Heart right ventricle (tissue), 16 donors: Measurements from ENCODE around the gene NWD2. TPM values are rescaled to one million over a fixed set of nuclear protein-coding genes. Genes with fewer than 3 reads are reported as not detected.

Experiments used
- ATAC-seq, 8 donors: fragments of 200-7000 bp; cut with Tn5 transposase; one replicate each; pipeline ENCODE4 v1.9.1; 2020; ENCODE audit warnings: mild to moderate bottlenecking in 8 of 8, moderate library complexity in 8 of 8, moderate number of reproducible peaks in 1 of 8
- DNase-seq, 2 donors: peaks; one replicate each; pipeline ENCODE4 v3.0.0-alpha.2; 2020
- H3K27ac ChIP-seq, 10 donors: fragments of 200-600 bp; sonication (generic) in 2 of 10; one replicate each; pipeline versions ENCODE4 v1.5.0 to v1.8.0; 2020 to 2022; ENCODE audit warnings: mild to moderate bottlenecking in 3 of 10
- H3K27me3 ChIP-seq, 7 donors: fragments of 200-600 bp; one replicate each; pipeline ENCODE4 v1.8.0; 2021 to 2022; ENCODE audit warnings: mild to moderate bottlenecking in 2 of 7
- H3K36me3 ChIP-seq, 9 donors: fragments of 200-600 bp; sonication (generic) in 1 of 9; one replicate each; pipeline versions ENCODE4 v1.5.0 to v1.8.0; 2020 to 2022; ENCODE audit warnings: mild to moderate bottlenecking in 2 of 9
- H3K4me1 ChIP-seq, 9 donors: fragments of 200-600 bp; sonication (generic) in 1 of 9; one replicate each; pipeline versions ENCODE4 v1.5.0 to v1.8.0; 2020 to 2022; ENCODE audit warnings: mild to moderate bottlenecking in 4 of 9
- H3K4me3 ChIP-seq, 10 donors: fragments of 200-600 bp; sonication (generic) in 2 of 10; one replicate each; pipeline versions ENCODE4 v1.5.0 to v1.8.0; 2020 to 2022; ENCODE audit warnings: mild to moderate bottlenecking in 7 of 10, moderate library complexity in 2 of 10
- H3K9me3 ChIP-seq, 11 donors: fragments of 200-600 bp in 10 of 11; sonication (generic) in 2 of 11; one replicate each; pipeline versions ENCODE4 v1.5.0 to v1.8.0; 2013 to 2022; ENCODE audit warnings: mild to moderate bottlenecking in 2 of 11, control low read depth in 1 of 11, moderate library complexity in 1 of 11
- WGBS, 2 donors: extraction: QIAGEN DNeasy Blood & Tissue Kit; methylation state at CpG; one replicate each; pipeline ENCODE4 v1.1.7; 2013; ENCODE audit warnings: inconsistent platforms in 1 of 2; 5-methylcytosine and 5-hydroxymethylcytosine counted together
- intact Hi-C, 10 donors: fragments of 100-400 bp; cut with DNase I; formaldehyde crosslinking; loops; one replicate each; pipeline versions ENCODE4 v1.11.1 to v1.14.2; 2022
- polyA plus RNA-seq, 2 donors: library from polyadenylated mRNA; stranded (reverse); fragments of 200-250 nt; gene quantifications; one replicate each; pipeline ENCODE4 v1.2.3, GENCODE V29; 2013
- total RNA-seq, 10 donors: library from RNA; stranded (reverse); fragmentation: NEBNext Ultra II Directional in 3 of 10; extraction: Animal tissue kit (Norgen Biotek cat#: 25700) in 3 of 10; gene quantifications; one replicate each; pipeline versions ENCODE4 v1.2.1 to v1.2.4, GENCODE V29; 2021 to 2023
- TF ChIP-seq, protein P1 (sequence below), 9 donors: fragments of 200-600 bp; sonication (generic) in 2 of 9; IDR thresholded peaks; one replicate each; pipeline versions ENCODE4 v1.5.0 to v1.8.0; 2021 to 2022; ENCODE audit warnings: antibody characterized with exemption in 9 of 9, mild to moderate bottlenecking in 5 of 9, moderate library complexity in 1 of 9
- donor health status: Arrhythmogenic right ventricular cardiomyopathy.
- donor health status: ischemic (EF 13 %, LVEDD 7.1; RV severe dilation, severe dysfunction).
- donor health status: healthy with polysubstance abuse.
- donor health status: DM: no; HTN: yes; CAD: no.
- donor health status: DM: no; HTN: no; CAD: no.
- donor health status: ischemic (EF 25% LVEDD 6.9; RV normal size, moderate dysfunction).
- donor health status: ischemic (EF 25% LVEDD 5.7; RV mildly dilated, moderate dysfunction).
- donor health status: healthy.
- donor health status: DM: yes; HTN: yes; CAD: no.
- donor health status: Ischemic cardiomyopathy.
- donor health status: ischemic (EF 35%, LVEDD 5.7; RV mildly dilated, moderate dysfunction).
- donor health status: nonischemic (EF 11% LVEDD 7.7; RV severe dilation, severe dysfunction).
- donor health status: DM: yes; HTN: yes; CAD: no.
- donor health status: PGD.
- donor health status: ischemic (EF 29% LVEDD 5.4; RV normal size, mild dysfunction).
- donor health status: nonischemic (EF 23%, LVEDD 6.1; RV moderate dilation, normal function).

NWD2 gene
- total and polyA plus RNA-seq, 12 donors: 0.02 to 0.37 (median 0.04) TPM; not detected in 7

DNA sequence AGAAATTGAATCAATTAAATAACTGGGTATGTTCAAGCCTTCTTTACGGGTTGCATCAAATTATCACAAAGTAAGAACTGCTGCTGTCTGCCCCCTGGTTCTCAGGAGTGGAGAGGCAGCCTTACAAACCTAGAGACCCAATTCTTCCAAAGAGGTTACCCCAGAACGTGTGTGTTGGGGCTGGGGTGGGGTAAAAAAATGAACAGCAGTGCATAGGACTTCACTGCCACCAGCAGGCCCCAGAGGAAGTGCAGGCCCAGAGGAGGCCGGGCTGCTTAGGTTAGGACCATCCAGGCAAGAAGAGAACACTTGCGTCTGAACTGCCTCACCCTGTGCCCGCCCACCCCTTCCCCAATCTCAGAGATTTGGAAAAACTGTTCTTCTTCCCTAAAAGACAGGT, 1.5 kb upstream of the NWD2 start:
- ATAC-seq (peak in 1 of 8 donors; percentile 50), DNase-seq (no peak)
- Histone ChIP-seq H3K27me3 (peaks cover 9 to 88% (median 61%) of the 10 kb centered on the region in 7 donors), H3K4me3 (no peak overlapping the region), H3K9me3 (no peaks in the 10 kb centered on the region), H3K27ac (no peak overlapping the region), H3K4me1 (peaks cover 0 to 11% (median 5%) of the 10 kb centered on the region in 9 donors), H3K36me3 (no peaks in the 10 kb centered on the region)
- intact Hi-C loops: no loop called here
- 38 to 40% methylated on average over 5 of the region's 5 CpGs for WGBS, 2 donors
- TF ChIP-seq, protein P1, sequence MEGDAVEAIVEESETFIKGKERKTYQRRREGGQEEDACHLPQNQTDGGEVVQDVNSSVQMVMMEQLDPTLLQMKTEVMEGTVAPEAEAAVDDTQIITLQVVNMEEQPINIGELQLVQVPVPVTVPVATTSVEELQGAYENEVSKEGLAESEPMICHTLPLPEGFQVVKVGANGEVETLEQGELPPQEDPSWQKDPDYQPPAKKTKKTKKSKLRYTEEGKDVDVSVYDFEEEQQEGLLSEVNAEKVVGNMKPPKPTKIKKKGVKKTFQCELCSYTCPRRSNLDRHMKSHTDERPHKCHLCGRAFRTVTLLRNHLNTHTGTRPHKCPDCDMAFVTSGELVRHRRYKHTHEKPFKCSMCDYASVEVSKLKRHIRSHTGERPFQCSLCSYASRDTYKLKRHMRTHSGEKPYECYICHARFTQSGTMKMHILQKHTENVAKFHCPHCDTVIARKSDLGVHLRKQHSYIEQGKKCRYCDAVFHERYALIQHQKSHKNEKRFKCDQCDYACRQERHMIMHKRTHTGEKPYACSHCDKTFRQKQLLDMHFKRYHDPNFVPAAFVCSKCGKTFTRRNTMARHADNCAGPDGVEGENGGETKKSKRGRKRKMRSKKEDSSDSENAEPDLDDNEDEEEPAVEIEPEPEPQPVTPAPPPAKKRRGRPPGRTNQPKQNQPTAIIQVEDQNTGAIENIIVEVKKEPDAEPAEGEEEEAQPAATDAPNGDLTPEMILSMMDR (IDR thresholded peaks at IDR 0.05): no peak

DNA sequence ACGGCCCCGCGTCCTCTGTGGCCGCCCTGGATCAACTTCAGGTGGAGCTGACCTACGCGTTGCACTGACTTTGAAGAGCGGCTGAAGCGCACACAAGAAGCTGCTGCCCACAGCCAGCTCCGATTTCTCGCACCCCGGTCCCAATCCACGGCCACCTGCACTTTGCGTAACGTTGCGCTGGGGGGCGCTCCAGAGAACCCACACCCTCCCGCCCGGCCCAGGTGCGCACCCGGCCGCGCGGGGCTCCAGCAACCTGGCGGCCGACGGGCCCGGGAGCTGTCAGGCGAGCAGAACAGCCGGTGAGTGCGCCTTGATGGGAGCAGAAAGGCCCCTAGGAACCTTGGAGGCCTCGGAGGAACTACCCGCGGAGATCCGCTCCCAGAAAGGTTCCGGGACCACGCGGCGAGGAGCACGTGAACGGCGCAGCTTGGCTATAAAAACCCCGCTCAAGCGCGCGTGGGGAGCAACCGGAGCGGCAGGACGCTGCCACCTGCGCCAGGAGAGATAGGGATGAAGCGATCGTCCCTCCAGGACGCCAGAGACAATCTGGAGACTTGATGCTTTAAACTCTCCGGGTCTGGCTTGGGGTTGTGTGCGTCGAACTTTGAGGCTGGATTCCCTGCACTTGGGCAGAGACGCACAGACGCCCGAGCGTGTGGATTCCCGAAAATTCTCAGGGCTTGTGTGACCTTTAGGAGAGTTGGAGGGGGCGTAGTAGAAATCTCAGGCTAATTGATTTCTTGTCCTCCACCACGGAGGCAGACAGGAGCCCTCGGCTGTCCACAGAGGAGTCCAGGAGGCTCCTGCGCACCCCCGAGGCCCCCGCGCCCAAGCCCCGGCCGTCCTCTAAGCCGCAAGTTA, 591 bp upstream of the NWD2 start:
- DNase-seq: peak in 1 of 2 donors; percentile 6
- intact Hi-C loops: no loop called here
- Histone ChIP-seq H3K4me3 (peak overlapping the region in 4 of 10 donors; percentile 17 to 34 (median 24)), H3K4me1 (peaks cover 0 to 11% (median 5%) of the 10 kb centered on the region in 9 donors), H3K27ac (no peak overlapping the region), H3K27me3 (peaks cover 9 to 90% (median 65%) of the 10 kb centered on the region in 7 donors), H3K9me3 (no peaks in the 10 kb centered on the region), H3K36me3 (no peaks in the 10 kb centered on the region)
- no peak for ATAC-seq
- whole genome bisulfite sequencing, 2 donors: 2 to 3% methylated on average over 70 of the region's 70 CpGs
- TF ChIP-seq, protein P1 (IDR thresholded peaks at IDR 0.05): no peak

- peaks cover 0 to 11% (median 5%) of the 10 kb centered on the region in 9 donors for H3K4me1 ChIP-seq
- no peaks in the 10 kb centered on the region for H3K9me3 ChIP-seq
- H3K27me3 ChIP-seq: peaks cover 9 to 93% (median 66%) of the 10 kb centered on the region in 7 donors
- no peak overlapping the region for H3K27ac ChIP-seq
- intact Hi-C loops: no loop called here
- no peak for ATAC-seq
- TF ChIP-seq, protein P1 (IDR thresholded peaks at IDR 0.05): no peak
- no peaks in the 10 kb centered on the region for H3K36me3 ChIP-seq
- no peak for DNase-seq
- no peak overlapping the region for H3K4me3 ChIP-seq
- 3 to 4% methylated on average over 22 to 23 of the region's 23 CpGs for WGBS, 2 donors
These were observed 930 bp downstream of the NWD2 start for GRCh38 chr4:37245391-37245954.

DNA sequence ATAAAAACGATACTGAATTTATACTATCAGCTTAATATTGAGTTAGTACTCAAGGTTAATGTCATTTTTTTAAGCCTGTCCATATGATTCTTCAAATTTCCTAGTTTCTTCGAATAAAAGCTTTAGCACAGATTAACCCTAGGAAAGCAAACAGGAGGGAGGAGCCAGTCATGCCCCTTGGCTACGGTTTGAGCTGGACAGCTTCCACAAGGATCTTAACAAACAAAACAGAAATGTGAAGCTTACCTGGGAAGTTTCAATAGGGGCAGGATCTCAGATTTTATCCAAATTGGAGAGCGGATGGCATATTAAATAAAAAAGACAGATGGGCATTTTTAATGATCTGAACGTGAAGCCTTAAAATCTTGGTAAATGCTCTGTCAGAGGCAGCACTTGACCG, 2.3 kb downstream of the NWD2 start:
- DNase-seq (no peak), ATAC-seq (no peak)
- intact Hi-C loops: no loop called here
- no peaks in the 10 kb centered on the region for H3K9me3 ChIP-seq
- 39 to 44% methylated on average over 6 of the region's 6 CpGs for WGBS, 2 donors
- TF ChIP-seq, protein P1 (IDR thresholded peaks at IDR 0.05): no peak
- peaks cover 9 to 90% (median 61%) of the 10 kb centered on the region in 7 donors for H3K27me3 ChIP-seq
- no peak overlapping the region for H3K4me3 ChIP-seq
- peaks cover 0 to 11% (median 5%) of the 10 kb centered on the region in 9 donors for H3K4me1 ChIP-seq
- H3K27ac ChIP-seq: no peak overlapping the region
- no peaks in the 10 kb centered on the region for H3K36me3 ChIP-seq
